HCT116 (cell line): ENCODE results near the gene CENPP. TPM values are rescaled to one million over a fixed set of nuclear protein-coding genes. Genes with fewer than 3 reads are reported as not detected.

ENCODE experiments used
- ATAC-seq: fragments of 200-7000 bp; cut with Tn5 transposase; 2 replicates; pipeline ENCODE4 v1.9.1; 2020; ENCODE audit warnings: mild to moderate bottlenecking, moderate library complexity
- BruUV-seq: library from RNA; stranded (reverse); fragments of 400-500 nt; replicated peaks from 2 replicates; lab custom pipeline; 2021; lab: Mats Ljungman, UMichigan
- CTCF ChIA-PET: fragments of 300-600 bp; sonication (Branson Sonifier 250); formaldehyde crosslinking; loops from one replicate; lab custom pipeline; 2021; ENCODE audit warnings: antibody characterized with exemption; lab: Charles Lee
- POLR2A ChIA-PET: fragments of 300-600, 350-600 bp; sonication (Branson Sonifier 250); formaldehyde crosslinking; loops from one replicate; lab custom pipeline; 2021; ENCODE audit warnings: antibody characterized with exemption; lab: Charles Lee
- RAD21 ChIA-PET, 2 experiments: fragments of 300-600 bp; sonication (Branson Sonifier 250); formaldehyde crosslinking; loops; one replicate each; lab custom pipeline; 2023; ENCODE audit warnings: low total read pairs in 2 of 2; ENCODE audit not compliant: uncharacterized antibody in 2 of 2, unreplicated experiment in 2 of 2, low non-redundant PET in 1 of 2; lab: Charles Lee
- DNase-seq: peaks from one replicate; pipeline ENCODE4 v3.0.0-alpha.2; 2010; ENCODE audit warnings: low read depth, low spot score
- H2AFZ ChIP-seq: fragments of 200-600 bp; shearing (Covaris generic), sonication (generic); 2 replicates; pipeline ENCODE4 v1.6.1; 2017; ENCODE audit warnings: low read depth, mixed run types, mixed read lengths, antibody characterized with exemption, low read length; ENCODE audit not compliant: poor library complexity, severe bottlenecking
- H3K27ac ChIP-seq: 2 replicates; pipeline ENCODE4 v1.5.1; 2012; ENCODE audit warnings: low read depth, low read length
- H3K27me3 ChIP-seq: fragments of 200-600 bp; sonication (generic); 2 replicates; pipeline ENCODE4 v1.6.1; 2016; ENCODE audit warnings: mixed run types, low read length, mixed read lengths; ENCODE audit not compliant: insufficient read depth
- H3K36me3 ChIP-seq, 2 experiments: fragments of 200-500 bp in 1 of 2; fragments of 200-600 bp in 1 of 2; sonication (Bioruptor generic) in 1 of 2; sonication (generic) in 1 of 2; 2 replicates each; pipeline versions ENCODE4 v1.5.1 to v1.6.1; 2014 to 2016; ENCODE audit warnings: low read length in 2 of 2, inconsistent platforms in 1 of 2, mixed read lengths in 1 of 2, mixed run types in 1 of 2; ENCODE audit not compliant: insufficient read depth in 2 of 2, control insufficient read depth in 1 of 2
- H3K4me1 ChIP-seq, 2 experiments: fragments of 200-600 bp in 1 of 2; sonication (generic) in 1 of 2; 2 replicates each; pipeline versions ENCODE4 v1.5.1 to v1.6.1; 2012 to 2017; ENCODE audit warnings: low read length in 2 of 2, inconsistent platforms in 1 of 2, mild to moderate bottlenecking in 1 of 2, mixed read lengths in 1 of 2, mixed run types in 1 of 2, moderate library complexity in 1 of 2; ENCODE audit not compliant: insufficient read depth in 2 of 2, control insufficient read depth in 1 of 2
- H3K4me2 ChIP-seq: fragments of 200-600 bp; sonication (generic); 2 replicates; pipeline ENCODE4 v1.6.1; 2017; ENCODE audit warnings: mixed run types, low read length, mixed read lengths
- H3K4me3 ChIP-seq, 2 experiments: fragments of 200-600 bp in 1 of 2; sonication (generic) in 1 of 2; replicated peaks in 1 of 2; 2 replicates each; pipeline ENCODE4 v1.5.1; 2011 to 2016; ENCODE audit warnings: low read length in 2 of 2, control low read depth in 1 of 2, low read depth in 1 of 2, mild to moderate bottlenecking in 1 of 2, mixed read lengths in 1 of 2, mixed run types in 1 of 2
- H3K79me2 ChIP-seq: fragments of 200-600 bp; sonication (generic); 2 replicates; pipeline ENCODE4 v1.6.1; 2017; ENCODE audit warnings: mild to moderate bottlenecking, mixed run types, low read length, moderate library complexity, mixed read lengths; ENCODE audit not compliant: insufficient read depth
- H3K9ac ChIP-seq: fragments of 200-600 bp; sonication (generic); 2 replicates; pipeline ENCODE4 v1.6.1; 2016; ENCODE audit warnings: low read length, mixed read lengths
- H3K9me2 ChIP-seq: fragments of 200-600 bp; sonication (generic), shearing (Covaris generic); 2 replicates; pipeline ENCODE4 v1.6.1; 2017; ENCODE audit warnings: mixed run types, mild to moderate bottlenecking, moderate library complexity; ENCODE audit not compliant: insufficient read depth
- H3K9me3 ChIP-seq, 2 experiments: fragments of 200-500 bp in 1 of 2; fragments of 200-600 bp in 1 of 2; sonication (Bioruptor generic) in 1 of 2; sonication (generic) in 1 of 2; 2 replicates each; pipeline ENCODE4 v1.6.1; 2014 to 2017; ENCODE audit warnings: low read length in 2 of 2, mixed read lengths in 2 of 2, inconsistent platforms in 1 of 2, low read depth in 1 of 2, mild to moderate bottlenecking in 1 of 2, mixed run types in 1 of 2, moderate library complexity in 1 of 2; ENCODE audit not compliant: control insufficient read depth in 1 of 2, insufficient read depth in 1 of 2
- H4K20me1 ChIP-seq: fragments of 200-600 bp; sonication (generic), shearing (Covaris generic); 2 replicates; pipeline ENCODE4 v1.6.1; 2017; ENCODE audit warnings: mixed run types, mild to moderate bottlenecking, moderate library complexity; ENCODE audit not compliant: insufficient read depth
- ATF3 ChIP-seq: IDR thresholded peaks from 2 replicates; pipeline ENCODE4 v1.6.1; 2012
- ELF1 ChIP-seq: IDR thresholded peaks from 2 replicates; pipeline ENCODE4 v1.6.1; 2012; ENCODE audit warnings: low read depth, borderline replicate concordance
- FOSL1 ChIP-seq: IDR thresholded peaks from 2 replicates; pipeline ENCODE4 v1.6.1; 2012; ENCODE audit warnings: low read depth
- POLR2AphosphoS5 ChIP-seq: IDR thresholded peaks from 2 replicates; pipeline ENCODE4 v1.6.1; 2011; ENCODE audit warnings: mild to moderate bottlenecking, low read depth, low read length, moderate library complexity
- SP1 ChIP-seq: IDR thresholded peaks from 2 replicates; pipeline ENCODE4 v1.6.1; 2012; ENCODE audit warnings: low read depth
- SRF ChIP-seq: IDR thresholded peaks from 2 replicates; pipeline ENCODE4 v1.6.1; 2012; ENCODE audit warnings: low read depth
- TCF7L2 ChIP-seq: IDR thresholded peaks from 2 replicates; pipeline ENCODE4 v1.7.0; 2011; ENCODE audit warnings: borderline replicate concordance, inconsistent platforms; ENCODE audit not compliant: insufficient read depth, insufficient read length; ENCODE audit errors: extremely low read depth
- YY1 ChIP-seq: IDR thresholded peaks from 2 replicates; pipeline ENCODE4 v1.6.1; 2011; ENCODE audit warnings: low read length, low read depth, moderate library complexity, mild to moderate bottlenecking; ENCODE audit not compliant: insufficient replicate concordance; ENCODE audit errors: extremely low read depth
- intact Hi-C: fragments of 100-400 bp; cut with micrococcal nuclease; formaldehyde crosslinking; loops from 2 replicates; pipeline ENCODE4 v1.10.0; 2022
- total RNA-seq: library from RNA; stranded (reverse); gene quantifications from one replicate; pipeline ENCODE4 v1.2.1, GENCODE V29; 2021; ENCODE audit not compliant: unreplicated experiment
- TF ChIP-seq, protein P1 (sequence below): IDR thresholded peaks from 2 replicates; pipeline ENCODE4 v1.6.1; 2012
- TF ChIP-seq, protein P2 (sequence below): IDR thresholded peaks from 2 replicates; pipeline ENCODE4 v1.6.1; 2011; ENCODE audit warnings: mild to moderate bottlenecking, low read length, moderate library complexity; ENCODE audit not compliant: insufficient replicate concordance; ENCODE audit errors: extremely low read depth

CENPP gene
- total RNA-seq, 1 experiment from 2014 or later: 7.0 TPM

DNA sequence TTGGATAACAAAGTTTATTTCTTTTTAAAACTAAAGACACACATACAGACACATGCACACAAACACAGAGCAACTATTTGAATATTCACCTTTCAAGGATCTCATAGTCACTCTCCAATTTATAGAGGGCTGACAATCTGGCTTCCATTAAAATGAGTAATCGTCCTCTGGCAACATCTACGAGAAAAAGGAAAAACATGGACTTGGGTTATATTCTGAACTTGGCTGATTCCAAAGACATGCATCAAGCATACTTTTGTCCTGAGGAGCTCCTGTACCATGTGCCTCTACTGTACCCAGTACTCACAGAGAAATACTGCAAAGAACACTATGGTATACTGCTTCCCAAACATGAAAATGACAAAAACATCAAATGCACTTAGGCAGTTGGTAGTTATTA lies 47.6 kb upstream of the CENPP start:
- ChIA-PET POLR2A (interaction anchor here (1.1 kb wide), 1 partner anchor 14 kb away, joined by 3 read pairs; no protein-coding TSS in a partner anchor), CTCF (interaction anchor here (1.2 kb wide), 1 partner anchor 140 kb away, joined by 3 read pairs; no protein-coding TSS in a partner anchor), RAD21 (no interaction called here)
- Histone ChIP-seq H2AFZ (no peak overlapping the region), H3K36me3 (peaks cover 75 to 83% of the 10 kb centered on the region in 2 experiments), H3K4me1 (no peaks in the 10 kb centered on the region), H3K4me2 (no peak overlapping the region), H3K9me2 (no peaks in the 10 kb centered on the region), H3K79me2 (peaks cover 91% of the 10 kb centered on the region), H3K9me3 (no peaks in the 10 kb centered on the region), H3K9ac (no peak overlapping the region), H3K27ac (no peak overlapping the region), H4K20me1 (peaks cover 17% of the 10 kb centered on the region; the same call in 1 of the 2 replicates), H3K27me3 (no peaks in the 10 kb centered on the region), H3K4me3 (no peak overlapping the region)
- no TSS peak for BruUV-seq
- ATAC-seq: no peak
- no peak for DNase-seq
- intact Hi-C loops: loop anchor here (5.0 kb wide), 1 partner anchor 36 kb away; no protein-coding TSS in a partner anchor
- TF ChIP-seq FOSL1: no peak
- TF ChIP-seq SRF: no peak
- TF ChIP-seq, protein P1, sequence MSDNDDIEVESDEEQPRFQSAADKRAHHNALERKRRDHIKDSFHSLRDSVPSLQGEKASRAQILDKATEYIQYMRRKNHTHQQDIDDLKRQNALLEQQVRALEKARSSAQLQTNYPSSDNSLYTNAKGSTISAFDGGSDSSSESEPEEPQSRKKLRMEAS: no peak
- TF ChIP-seq POLR2AphosphoS5: no peak
- TF ChIP-seq TCF7L2: no peak
- TF ChIP-seq ELF1: no peak
- TF ChIP-seq ATF3: no peak
- TF ChIP-seq YY1: no peak
- no peak for TF ChIP-seq SP1
- TF ChIP-seq, protein P2, sequence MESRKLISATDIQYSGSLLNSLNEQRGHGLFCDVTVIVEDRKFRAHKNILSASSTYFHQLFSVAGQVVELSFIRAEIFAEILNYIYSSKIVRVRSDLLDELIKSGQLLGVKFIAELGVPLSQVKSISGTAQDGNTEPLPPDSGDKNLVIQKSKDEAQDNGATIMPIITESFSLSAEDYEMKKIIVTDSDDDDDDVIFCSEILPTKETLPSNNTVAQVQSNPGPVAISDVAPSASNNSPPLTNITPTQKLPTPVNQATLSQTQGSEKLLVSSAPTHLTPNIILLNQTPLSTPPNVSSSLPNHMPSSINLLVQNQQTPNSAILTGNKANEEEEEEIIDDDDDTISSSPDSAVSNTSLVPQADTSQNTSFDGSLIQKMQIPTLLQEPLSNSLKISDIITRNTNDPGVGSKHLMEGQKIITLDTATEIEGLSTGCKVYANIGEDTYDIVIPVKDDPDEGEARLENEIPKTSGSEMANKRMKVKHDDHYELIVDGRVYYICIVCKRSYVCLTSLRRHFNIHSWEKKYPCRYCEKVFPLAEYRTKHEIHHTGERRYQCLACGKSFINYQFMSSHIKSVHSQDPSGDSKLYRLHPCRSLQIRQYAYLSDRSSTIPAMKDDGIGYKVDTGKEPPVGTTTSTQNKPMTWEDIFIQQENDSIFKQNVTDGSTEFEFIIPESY: no peak
